BE2C (cell line): ENCODE results near the gene C1R.

Experiments
- DNase-seq: peaks from one replicate; pipeline ENCODE4 v3.0.0-alpha.2; 2020
- H3K27me3 ChIP-seq: fragments of 250-450 bp; sonication (Bioruptor Pico); 2 replicates; pipeline ENCODE4 v1.5.1; 2020; ENCODE audit warnings: mild to moderate bottlenecking
- H3K36me3 ChIP-seq: fragments of 250-450 bp; sonication (Bioruptor Pico); 2 replicates; pipeline ENCODE4 v1.5.1; 2020; ENCODE audit warnings: mild to moderate bottlenecking
- H3K4me1 ChIP-seq: fragments of 250-450 bp; sonication (Bioruptor Pico); 2 replicates; pipeline ENCODE4 v1.5.1; 2020
- H3K4me3 ChIP-seq: 2 replicates; pipeline ENCODE4 v1.5.1; 2011; ENCODE audit warnings: low read depth, low read length
- H3K9me3 ChIP-seq: fragments of 250-450 bp; sonication (Bioruptor Pico); 2 replicates; pipeline ENCODE4 v1.5.1; 2020
- CTCF ChIP-seq: IDR thresholded peaks from 2 replicates; pipeline ENCODE4 v1.5.1; 2012; ENCODE audit warnings: mild to moderate bottlenecking, low read depth, low read length

C1R gene

GRCh38 chr12:7076493-7076892, 15.8 kb downstream of the C1R start:
- Histone ChIP-seq H3K4me1 (no peaks in the 10 kb centered on the region), H3K9me3 (no peaks in the 10 kb centered on the region), H3K4me3 (no peak overlapping the region), H3K27me3 (peaks cover 30% of the 10 kb centered on the region), H3K36me3 (no peaks in the 10 kb centered on the region)
- no peak for DNase-seq
- TF ChIP-seq CTCF: no peak

- Histone ChIP-seq H3K4me3 (no peak overlapping the region), H3K36me3 (no peaks in the 10 kb centered on the region), H3K4me1 (no peaks in the 10 kb centered on the region), H3K9me3 (no peaks in the 10 kb centered on the region), H3K27me3 (peaks cover 30% of the 10 kb centered on the region)
- no peak for TF ChIP-seq CTCF
- no peak for DNase-seq
Observed at GRCh38 chr12:7075939-7076338, 16.3 kb downstream of the C1R start.

- no peak for TF ChIP-seq CTCF
- Histone ChIP-seq H3K9me3 (no peaks in the 10 kb centered on the region), H3K27me3 (peaks cover 33% of the 10 kb centered on the region), H3K4me3 (no peak overlapping the region), H3K4me1 (no peaks in the 10 kb centered on the region), H3K36me3 (no peaks in the 10 kb centered on the region)
- no peak for DNase-seq
Observed at GRCh38 chr12:7075518-7075917, 16.7 kb downstream of the C1R start.

- no peak for DNase-seq
- H3K27me3 ChIP-seq: peaks cover 43% of the 10 kb centered on the region
- no peak for TF ChIP-seq CTCF
Observed at GRCh38 chr12:7073946-7074345, 18.3 kb downstream of the C1R start.

GRCh38 chr12:7072554-7072953, 19.7 kb downstream of the C1R start:
- peaks cover 55% of the 10 kb centered on the region for H3K27me3 ChIP-seq
- H3K4me1 ChIP-seq: no peaks in the 10 kb centered on the region
- H3K36me3 ChIP-seq: no peaks in the 10 kb centered on the region
- H3K9me3 ChIP-seq: no peaks in the 10 kb centered on the region
- H3K4me3 ChIP-seq: no peak overlapping the region
- TF ChIP-seq CTCF: no peak
- no peak for DNase-seq

More at GRCh38 chr12:7073946-7074345, 18.3 kb downstream of the C1R start:
- H3K4me1 ChIP-seq: no peaks in the 10 kb centered on the region
- no peak overlapping the region for H3K4me3 ChIP-seq
- H3K9me3 ChIP-seq: no peaks in the 10 kb centered on the region
- H3K36me3 ChIP-seq: no peaks in the 10 kb centered on the region

GRCh38 chr12:7072035-7072434, 20.2 kb downstream of the C1R start:
- TF ChIP-seq CTCF: no peak
- no peaks in the 10 kb centered on the region for H3K4me1 ChIP-seq
- DNase-seq: no peak
- H3K27me3 ChIP-seq: peaks cover 60% of the 10 kb centered on the region
- no peaks in the 10 kb centered on the region for H3K36me3 ChIP-seq
- H3K9me3 ChIP-seq: no peaks in the 10 kb centered on the region
- H3K4me3 ChIP-seq: no peak overlapping the region
